ENCODE data around the gene FFAR2.
"Not testable (repeated sequence)": the region's sequence is repeated elsewhere in the genome, so short reads cannot be mapped to it uniquely, and the experiment has no call there.

FFAR2 gene

GRCh38 chr19:35466259-35466658 lies 18.2 kb downstream of the FFAR2 start:
- DNase-seq (ENCODE audit: low read depth, low spot score): no peak
- TF ChIP-seq CTCF (IDR thresholded peaks at IDR 0.05; ENCODE audit: insufficient read depth, low read length, missing control alignments): no peak
- ChIA-PET CTCF (interaction anchor here (1.1 to 1.4 kb wide), 3 partner anchors 22 to 109 kb away, joined by 3 read pairs; partner anchors contain the start of gene FFAR3), POLR2A (no interaction called here)
- H3K4me3 ChIP-seq (ENCODE audit: low read depth, low read length): no peak overlapping the region

GRCh38 chr19:35468637-35469036 lies 20.6 kb downstream of the FFAR2 start:
- POLR2A ChIA-PET: no interaction called here
- peak; percentile 21 for TF ChIP-seq CTCF (IDR thresholded peaks at IDR 0.05; ENCODE audit: insufficient read depth, low read length, missing control alignments)
- CTCF ChIA-PET: interaction anchor here (1.5 to 2.4 kb wide), 2 partner anchors 9 to 116 kb away, joined by 4 to 20 read pairs; no protein-coding TSS in a partner anchor
- DNase-seq (ENCODE audit: low read depth, low spot score): peak; percentile 2
- H3K4me3 ChIP-seq (ENCODE audit: low read depth, low read length): no peak overlapping the region

- DNase-seq (ENCODE audit: low read depth, low spot score): no peak
- ChIA-PET CTCF (interaction anchor here (1.0 to 2.4 kb wide), 2 partner anchors 8 to 118 kb away, joined by 3 to 20 read pairs; no protein-coding TSS in a partner anchor), POLR2A (no interaction called here)
- H3K4me3 ChIP-seq (ENCODE audit: low read depth, low read length): no peak overlapping the region
- no peak for TF ChIP-seq CTCF (IDR thresholded peaks at IDR 0.05; ENCODE audit: insufficient read depth, low read length, missing control alignments)
These were observed 22.1 kb downstream of the FFAR2 start for GRCh38 chr19:35470128-35470527.

GRCh38 chr19:35471075-35471474 lies 23.0 kb downstream of the FFAR2 start:
- POLR2A ChIA-PET; DNase-seq (ENCODE audit: low read depth, low spot score); H3K4me3 ChIP-seq (ENCODE audit: low read depth, low read length); CTCF ChIA-PET: not testable (repeated sequence)

GRCh38 chr19:35471946-35472345 lies 23.9 kb downstream of the FFAR2 start:
- H3K4me3 ChIP-seq (ENCODE audit: low read depth, low read length): no peak overlapping the region
- ChIA-PET POLR2A (no interaction called here), CTCF (interaction anchor here (2.2 kb wide), 1 partner anchor 118 kb away, joined by 8 read pairs; no protein-coding TSS in a partner anchor)
- no peak for DNase-seq (ENCODE audit: low read depth, low spot score)
- TF ChIP-seq CTCF (IDR thresholded peaks at IDR 0.05; ENCODE audit: insufficient read depth, low read length, missing control alignments): no peak

- POLR2A ChIA-PET: no interaction called here
- TF ChIP-seq CTCF (IDR thresholded peaks at IDR 0.05; ENCODE audit: insufficient read depth, low read length, missing control alignments): no peak
- DNase-seq (ENCODE audit: low read depth, low spot score): no peak
- no peak overlapping the region for H3K4me3 ChIP-seq (ENCODE audit: low read depth, low read length)
- CTCF ChIA-PET: interaction anchor here (1.1 to 2.2 kb wide), 2 partner anchors 11 to 121 kb away, joined by 3 to 8 read pairs; no protein-coding TSS in a partner anchor
These were observed 26.0 kb downstream of the FFAR2 start for GRCh38 chr19:35474104-35474503.

GRCh38 chr19:35474594-35474993 lies 26.5 kb downstream of the FFAR2 start:
- H3K4me3 ChIP-seq (ENCODE audit: low read depth, low read length); DNase-seq (ENCODE audit: low read depth, low spot score); CTCF ChIA-PET; POLR2A ChIA-PET: not testable (repeated sequence)

Measured in AG04449 (cell line).